NOMO-1 treated with dmso at 0.1 percent for 144 hours (cell line): ENCODE data around the gene PLEKHB1.
"Not testable (repeated sequence)": the region's sequence is repeated elsewhere in the genome, so short reads cannot be mapped to it uniquely, and the experiment has no call there.

Source experiments
- DNase-seq: peaks from one replicate; lab custom pipeline; 2025; ENCODE audit not compliant: unreplicated experiment; lab: John Stamatoyannopoulos, UW

The PLEKHB1 gene

GRCh38 chr11:73670808-73671207 lies 24.4 kb downstream of the PLEKHB1 start:
- DNase-seq: no peak

GRCh38 chr11:73671701-73672100 lies 25.3 kb downstream of the PLEKHB1 start:
- DNase-seq: no peak

GRCh38 chr11:73676552-73676951 lies 30.2 kb downstream of the PLEKHB1 start:
- DNase-seq: not testable (repeated sequence)

- no peak for DNase-seq
Measured at GRCh38 chr11:73680687-73681086, 34.3 kb downstream of the PLEKHB1 start.

GRCh38 chr11:73693899-73694525 lies 47.6 kb downstream of the PLEKHB1 start:
- no peak for DNase-seq

GRCh38 chr11:73705053-73705452 lies 58.7 kb downstream of the PLEKHB1 start:
- DNase-seq: no peak

- no peak for DNase-seq
Measured at GRCh38 chr11:73710964-73711363, 64.6 kb downstream of the PLEKHB1 start.
